ENCODE data around the gene PDHX.
"Not testable (repeated sequence)": the region's sequence is repeated elsewhere in the genome, so short reads cannot be mapped to it uniquely, and the experiment has no call there.

The PDHX gene

DNA sequence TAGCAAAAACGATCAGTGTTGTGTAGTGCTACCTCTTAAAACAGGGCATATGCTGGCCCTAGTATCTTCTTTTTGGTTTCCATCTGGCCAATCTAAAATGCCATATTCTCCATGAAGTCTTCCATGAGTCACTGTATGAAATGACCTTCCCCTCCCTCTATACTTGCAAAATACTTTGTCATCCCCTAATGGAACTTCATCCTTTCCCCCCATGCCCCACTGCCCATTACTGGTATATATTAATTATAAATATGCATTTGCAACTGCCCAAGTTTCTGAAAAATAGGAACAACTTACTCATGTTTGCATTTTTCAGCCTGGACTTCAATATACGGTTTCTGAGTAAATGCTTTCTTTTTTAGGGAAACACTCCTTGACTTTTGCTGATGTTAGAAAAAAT is 4.7 kb upstream of the PDHX start:
- no peak for DNase-seq

DNA sequence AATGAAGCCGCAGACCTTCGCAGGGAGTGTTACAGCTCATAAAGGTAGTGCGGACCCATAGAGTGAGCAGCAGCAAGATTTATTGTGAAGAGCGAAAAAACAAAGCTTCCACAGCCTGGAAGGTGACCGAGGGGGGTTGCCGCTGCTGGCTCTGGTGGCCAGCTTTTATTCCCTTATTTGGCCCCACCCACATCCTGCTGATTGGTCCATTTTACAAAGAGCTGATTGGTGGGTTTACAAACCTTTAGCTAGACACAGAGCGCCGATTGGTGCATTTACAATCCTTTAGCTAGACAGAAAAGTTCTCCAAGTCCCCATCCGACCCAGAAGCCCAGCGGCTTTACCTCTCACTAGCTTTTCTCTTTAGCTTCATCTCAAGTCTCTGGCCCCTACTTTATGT is 2.9 kb upstream of the PDHX start:
- DNase-seq, result not testable (repeated sequence)

DNA sequence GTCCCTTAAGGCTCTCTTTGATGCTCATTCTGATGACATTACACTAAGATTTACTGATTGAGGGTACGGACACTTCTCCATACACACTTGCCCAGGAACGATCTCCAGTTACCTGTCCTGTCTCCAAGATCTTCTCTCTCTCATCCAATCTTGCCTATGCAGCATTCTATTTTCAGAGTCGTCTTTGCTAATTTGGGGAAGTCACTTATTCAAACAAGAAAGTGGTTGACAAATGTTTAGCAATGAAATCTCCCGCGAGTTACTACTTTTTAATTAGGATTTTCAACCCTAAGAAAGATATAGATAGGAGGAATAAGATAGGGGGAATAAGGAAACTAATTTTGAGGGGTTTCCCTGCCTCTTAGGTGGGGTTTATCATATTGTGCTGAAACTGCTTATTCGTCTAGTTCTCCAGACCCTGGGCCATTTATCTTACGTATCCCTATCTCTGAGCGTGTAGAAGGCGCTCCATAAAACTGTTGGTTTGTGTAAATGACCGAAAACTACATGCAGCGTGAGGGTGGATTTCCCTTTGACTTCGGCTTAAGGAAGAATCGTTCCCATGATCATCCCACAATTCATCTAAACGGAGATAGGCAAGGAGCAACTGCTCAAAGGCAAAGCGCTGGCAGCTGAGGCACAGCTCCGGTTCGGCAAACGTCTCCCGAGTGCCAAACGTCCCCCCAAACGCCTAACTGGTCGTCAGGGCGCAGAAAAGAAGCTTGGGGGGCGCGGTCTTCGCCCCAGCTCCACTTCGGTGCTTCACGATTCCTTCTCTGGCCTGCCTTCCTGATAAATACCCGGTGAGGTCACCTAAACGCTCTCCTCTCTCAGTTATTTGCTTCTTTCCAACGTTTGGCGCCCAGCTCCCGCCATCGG is 1.0 kb upstream of the PDHX start:
- no peak for DNase-seq

DNA sequence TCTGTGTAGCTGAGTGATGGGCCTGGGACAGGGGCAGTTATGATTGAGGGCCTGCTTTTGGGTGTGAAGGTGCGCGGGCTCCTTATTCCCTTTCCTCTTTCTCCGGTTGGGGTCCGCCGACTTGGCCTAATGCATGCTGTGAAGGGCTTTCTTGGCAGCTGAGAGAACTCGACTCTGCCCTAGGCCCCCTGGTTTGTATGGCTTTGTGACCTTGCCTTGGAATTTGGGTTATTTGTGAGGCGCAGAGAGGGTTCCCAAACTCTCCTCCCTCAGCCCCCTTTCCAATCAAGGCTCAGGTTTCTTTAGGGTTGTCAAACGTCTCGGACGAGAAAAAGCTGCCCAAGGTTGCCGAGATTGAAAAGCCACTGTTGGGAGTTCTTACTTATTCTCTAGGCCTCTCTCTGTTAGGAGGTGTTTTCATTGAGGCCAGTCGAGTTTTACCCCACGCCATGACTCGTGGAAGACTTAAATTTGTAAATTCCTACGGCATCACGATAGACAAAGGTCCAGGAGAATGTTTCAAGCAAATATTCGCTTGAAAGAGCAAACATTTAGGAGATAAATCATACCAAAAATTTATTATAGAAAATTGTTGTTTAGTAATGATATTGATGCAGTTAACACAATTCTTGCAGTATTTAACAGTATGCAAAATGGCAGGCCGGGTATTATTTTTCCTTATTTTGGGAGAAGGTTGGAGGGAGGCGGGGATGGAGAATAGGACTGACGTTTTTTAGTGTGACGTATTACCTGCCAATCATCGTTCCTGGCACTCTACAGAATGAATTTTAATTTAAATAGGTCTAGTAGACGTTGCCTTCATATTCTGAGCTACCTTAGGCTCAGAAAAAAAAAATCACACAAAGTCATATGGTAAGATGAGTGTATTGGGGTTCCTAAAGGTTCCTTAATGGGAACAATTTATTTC is 689 bp downstream of the PDHX start:
- no peak for DNase-seq

DNA sequence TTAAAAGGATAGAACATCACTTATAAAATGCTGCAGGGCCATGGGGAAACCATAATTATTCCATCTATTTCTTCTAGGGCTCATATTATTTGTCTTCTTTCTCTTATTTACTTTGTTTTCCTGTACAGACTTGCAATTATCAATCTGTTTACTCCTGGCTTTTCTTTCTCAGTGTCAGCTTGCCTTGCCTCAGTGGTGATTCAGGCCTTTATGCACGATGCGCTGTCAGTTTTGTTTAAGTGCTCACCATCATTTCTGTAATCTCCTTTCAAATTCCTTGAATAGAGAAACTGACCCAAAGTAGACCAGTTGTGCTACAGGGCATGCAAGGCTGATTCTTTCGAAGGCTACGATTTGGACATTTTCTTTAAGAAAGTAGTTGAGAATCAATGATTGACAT is 4.7 kb downstream of the PDHX start:
- DNase-seq, result no peak

DNA sequence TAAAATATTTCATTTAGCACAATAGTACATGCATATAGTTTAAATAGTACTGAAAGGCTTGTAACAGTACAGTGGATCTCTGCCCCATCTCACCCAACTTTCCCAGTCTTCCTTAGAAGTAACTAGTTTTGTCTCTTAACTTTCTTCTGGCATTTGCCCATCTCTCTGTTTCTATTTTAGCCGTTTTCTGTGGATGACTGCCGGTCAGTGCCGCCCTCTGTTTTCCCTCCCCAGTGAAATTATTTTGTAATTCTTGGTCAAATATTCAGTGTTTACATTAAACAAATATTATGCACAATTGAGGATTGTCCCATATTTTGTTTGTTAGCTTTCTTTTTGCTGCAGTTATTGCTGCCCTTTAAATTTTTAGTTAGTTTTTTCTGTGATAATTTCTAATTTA is 8.3 kb downstream of the PDHX start:
- DNase-seq, result no peak

DNA sequence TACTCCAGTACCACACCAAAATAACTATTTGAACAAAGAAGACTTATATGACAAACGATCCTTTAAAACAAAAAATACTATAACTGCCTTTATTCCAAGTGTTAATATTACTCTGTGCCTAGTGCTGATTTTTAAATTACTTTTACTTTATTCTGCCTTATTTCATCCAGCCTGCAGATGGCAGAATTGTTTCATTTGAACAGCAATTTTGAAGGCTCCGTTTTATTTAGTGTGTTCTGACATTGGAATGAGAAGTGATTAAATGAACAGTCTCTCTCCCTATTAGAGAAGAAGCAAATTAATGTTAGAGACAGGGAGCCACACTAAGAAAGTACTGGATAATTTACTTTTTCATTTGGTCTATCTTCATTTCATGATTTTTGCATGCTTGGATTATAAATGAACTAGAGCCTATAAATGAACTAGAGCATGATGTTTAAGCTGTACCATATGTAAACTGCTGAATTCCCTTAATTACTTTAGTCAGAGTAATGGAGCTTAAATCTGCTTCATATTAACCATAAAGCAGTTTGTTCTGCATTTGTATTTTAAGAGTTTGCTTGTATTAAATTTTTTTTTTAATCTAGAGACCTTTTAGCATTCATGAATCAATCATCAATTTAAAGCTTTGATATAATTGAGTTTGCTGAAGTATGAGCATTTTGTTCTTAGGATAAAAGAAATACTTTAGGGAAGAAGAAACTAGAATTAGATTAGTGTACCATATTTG is 9.8 kb downstream of the PDHX start:
- peak; percentile 23 for DNase-seq

DNA sequence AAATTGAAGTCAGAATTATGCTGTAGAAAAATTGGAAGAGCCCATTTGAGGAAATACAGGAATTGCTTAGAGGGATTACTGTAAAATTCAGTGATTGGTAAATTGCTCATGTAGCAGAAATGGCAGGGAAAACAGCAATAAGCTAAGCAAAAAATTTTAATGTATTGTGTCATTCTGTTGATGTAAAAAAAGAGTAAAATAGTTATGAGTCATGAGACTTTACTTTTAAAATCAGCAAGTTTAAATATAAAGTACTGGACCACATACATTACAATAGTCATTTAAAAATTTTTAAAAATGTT is 10.4 kb downstream of the PDHX start:
- no peak for DNase-seq

DNA sequence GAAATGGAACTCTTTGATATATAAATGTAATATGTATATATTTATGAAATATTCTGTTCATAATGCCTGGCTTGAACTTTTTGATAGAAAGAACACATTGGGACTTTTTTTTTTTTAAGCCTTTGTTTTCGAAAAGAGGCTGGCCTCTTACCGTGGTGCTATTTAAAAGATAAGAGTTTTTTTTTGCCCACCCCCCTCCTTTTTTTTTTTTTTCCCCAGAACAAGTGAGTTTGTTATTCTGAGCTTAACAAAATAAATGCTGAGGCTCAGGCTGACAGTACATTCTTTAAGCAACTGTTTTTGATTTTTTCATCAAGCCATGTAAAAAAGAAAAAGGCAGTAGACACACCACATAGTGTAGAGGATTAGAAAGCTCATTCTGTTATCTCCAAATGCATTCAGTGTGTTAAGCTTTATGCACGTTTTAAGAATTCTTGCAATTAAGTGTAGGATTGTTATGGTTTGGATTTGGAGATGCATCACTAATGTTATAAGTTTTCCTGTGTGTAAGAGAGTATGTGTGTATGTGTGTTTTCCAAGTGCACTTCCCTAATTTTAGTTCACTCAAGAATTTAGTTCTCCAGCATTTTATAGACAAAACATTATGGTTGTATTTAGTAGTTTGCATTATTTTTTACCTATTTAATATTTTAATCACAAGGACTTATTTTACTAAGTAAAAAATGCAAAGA is 12.0 kb downstream of the PDHX start:
- DNase-seq, result no peak

DNA sequence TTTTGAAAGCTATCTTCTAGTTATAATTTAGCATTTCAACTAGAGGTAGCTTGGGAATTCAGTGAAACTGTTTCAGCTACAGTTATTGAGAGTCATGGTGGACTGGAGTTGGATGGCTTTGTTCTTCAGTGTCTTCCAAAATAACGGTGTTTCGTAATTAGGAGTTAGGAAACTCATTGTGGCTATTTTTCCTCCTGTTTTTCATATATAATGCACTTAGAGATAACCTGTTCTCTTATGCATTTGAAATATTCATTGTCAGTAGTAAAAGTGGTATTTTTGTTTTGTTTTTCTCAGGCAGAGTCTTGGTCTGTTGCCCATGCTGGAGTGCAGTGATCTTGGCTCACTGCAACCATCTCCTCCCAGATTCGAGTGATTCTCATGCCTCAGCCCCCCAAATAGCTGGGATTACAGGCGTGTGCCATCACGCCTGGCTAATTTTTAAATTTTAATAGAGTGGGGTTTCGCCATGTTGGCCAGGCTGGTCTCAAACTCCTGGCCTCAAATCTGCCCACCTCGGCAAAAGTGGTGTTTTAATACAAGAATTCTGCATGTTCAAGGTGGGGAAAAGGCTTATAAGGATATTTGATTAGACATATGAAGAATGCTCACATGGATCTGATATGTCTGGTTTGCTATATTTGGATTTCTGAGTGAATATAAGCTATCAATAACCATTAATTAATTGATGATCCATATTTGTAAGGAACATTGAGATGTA is 12.7 kb downstream of the PDHX start:
- no peak for DNase-seq

DNA sequence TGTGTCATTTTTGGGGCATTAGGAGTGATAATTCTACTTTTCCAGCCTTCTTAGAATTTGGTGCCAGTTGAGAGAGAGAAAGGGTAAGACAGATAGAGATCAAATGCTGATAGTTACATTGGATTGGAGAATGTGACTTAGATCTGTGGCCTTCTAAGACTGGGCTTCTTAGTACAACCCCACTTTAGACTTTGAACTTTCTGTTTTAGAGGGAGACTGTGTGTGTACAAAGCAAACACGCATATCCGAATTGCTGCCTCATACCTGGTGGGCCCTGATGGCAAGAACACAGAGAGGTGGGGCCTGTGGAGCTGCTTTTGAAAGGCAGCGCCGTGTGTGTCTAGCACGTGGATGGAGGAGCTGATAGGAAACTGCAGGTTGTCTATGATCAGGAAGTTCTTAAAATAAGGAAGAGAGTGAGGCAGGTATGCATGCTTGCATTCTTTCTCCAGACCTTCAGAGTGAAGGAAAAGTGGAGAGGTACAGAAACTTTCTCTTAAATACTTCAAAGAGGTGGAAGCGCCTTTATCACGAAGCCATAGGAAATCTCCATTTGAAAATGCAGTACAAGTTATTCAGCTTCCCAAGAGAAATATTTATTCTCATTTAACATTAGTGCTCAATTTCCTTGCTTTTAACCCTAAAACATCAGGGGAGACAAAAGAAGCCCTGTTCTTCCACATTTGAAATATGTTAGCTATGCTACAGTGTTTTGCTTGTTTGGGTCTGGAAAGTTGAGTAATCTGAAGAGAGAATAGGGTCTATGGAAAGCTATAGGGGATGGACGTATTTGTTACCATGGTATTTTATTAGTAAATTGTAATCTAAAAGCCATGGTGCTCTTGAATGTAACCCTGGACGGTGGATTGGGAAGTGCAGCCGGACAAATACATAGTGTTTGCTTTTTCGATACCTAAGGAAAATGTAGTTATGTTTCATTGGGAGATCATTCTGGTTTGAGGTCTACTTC is 13.7 kb downstream of the PDHX start:
- DNase-seq, result no peak

DNA sequence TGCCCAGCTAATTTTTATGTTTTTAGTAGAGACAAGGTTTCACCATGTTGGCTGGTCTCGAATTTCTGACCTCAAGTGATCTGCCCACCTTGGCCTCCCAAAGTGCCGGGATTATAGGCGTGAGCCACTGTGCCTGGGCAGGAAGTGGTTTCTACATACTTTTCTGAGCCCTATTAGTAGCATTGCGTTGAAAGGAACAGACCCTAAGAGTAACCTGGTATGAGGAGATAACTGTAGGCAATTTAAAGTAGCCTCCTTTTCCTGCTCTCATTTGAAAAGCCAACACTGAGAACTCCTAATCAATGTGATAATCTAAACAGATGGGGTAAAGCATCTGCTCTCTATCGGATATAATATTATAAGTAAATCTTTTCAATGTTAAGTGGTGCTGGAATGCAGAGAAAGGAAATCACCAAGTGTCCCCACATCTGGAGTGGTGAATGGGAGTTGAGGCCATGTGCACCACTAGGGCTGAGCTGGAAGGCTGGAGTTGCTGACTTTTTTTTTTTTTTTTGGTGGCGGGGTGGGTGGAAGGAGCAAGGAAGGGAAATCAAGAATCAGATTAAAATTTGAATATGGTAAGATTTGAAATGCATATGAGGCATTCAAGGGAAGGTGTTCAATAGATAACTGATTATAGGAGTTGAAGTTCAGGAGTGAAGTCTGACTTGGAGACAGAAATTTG is 20.7 kb downstream of the PDHX start:
- DNase-seq, result no peak

DNA sequence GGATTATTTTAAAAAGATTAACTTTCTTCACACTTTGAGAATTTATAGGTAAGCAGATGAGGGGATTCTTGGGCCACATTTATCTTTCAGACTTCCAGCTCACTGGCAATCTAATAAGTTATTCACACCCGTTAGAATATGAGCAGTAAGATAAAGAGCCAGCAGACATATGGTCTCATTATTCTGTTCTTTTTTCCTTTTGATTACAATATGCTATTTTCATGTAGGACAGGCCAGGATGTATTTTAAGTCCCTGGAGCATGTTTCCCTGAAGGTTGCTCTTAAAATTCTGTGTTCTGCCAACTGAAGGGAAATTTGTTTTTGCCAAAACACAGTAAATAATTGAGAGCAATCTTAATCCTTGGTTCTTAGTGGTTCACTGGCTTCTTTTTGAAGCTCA is 22.2 kb downstream of the PDHX start:
- DNase-seq, result no peak

DNA sequence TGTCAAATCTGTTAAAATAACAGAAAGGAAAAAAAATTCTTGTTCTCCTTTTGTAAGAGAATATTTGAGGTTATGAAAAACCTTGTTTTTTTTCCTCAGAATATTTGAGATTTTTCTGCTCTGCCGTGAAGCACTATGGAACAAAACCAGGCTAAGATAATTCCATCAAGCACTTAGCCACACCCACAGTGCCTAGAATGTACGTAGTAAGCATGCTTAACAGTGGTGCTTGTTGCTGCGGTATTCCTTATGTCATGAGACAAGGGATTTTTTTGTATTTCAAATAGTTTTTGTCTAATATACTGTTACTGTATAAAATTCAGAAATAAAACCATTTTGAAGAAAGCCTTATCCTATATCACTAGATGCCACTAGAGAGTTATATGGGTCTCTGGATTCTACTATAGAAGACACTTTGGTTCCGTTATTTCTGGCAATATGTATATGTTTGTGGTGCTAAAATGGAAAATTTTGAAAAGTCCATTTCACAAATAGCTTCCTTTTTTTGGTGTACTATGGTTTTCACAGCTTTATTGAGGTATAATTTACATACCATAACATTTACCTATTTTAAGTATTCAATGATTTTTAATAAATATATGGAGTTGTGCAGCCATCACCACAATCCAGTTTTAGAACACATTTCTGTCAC is 23.7 kb downstream of the PDHX start:
- DNase-seq, result no peak

DNA sequence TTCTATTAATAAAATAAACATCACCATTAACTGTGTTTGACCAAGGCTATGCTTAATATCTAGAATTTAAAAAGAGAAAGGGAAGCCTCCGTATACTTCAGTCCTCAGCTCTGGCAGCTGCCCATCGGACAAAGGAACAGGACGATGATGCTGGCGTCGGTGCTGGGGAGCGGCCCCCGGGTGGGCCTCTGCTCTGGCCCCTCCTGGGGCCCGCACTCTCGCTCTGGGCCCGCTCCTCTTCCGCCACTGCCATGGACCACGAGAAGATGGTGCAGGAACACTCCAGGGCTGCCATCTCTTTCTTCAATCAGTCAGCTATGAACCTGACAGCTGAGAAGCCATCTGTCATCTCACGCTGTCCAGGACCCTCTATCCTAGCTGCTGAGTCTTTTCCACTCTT is 25.3 kb downstream of the PDHX start:
- DNase-seq, result no peak

DNA sequence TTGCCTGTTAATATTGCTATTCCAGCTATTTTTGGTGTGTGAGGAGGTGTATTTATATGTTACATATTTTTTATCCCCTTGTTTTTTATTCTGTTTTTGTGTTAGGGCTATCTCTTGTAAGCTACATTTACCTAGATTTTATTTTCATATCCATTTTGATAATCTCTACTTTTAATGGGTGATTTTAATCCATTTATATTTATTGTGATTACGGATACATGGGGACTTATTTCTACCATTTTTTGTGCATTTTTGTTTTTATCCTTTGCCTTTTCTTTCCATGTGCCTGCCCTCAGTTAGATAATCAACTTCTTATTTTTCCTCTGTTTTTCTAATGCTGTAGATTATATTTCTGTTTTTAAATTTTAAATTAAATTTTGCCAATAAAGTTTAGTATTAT is 28.3 kb downstream of the PDHX start:
- no peak for DNase-seq

DNA sequence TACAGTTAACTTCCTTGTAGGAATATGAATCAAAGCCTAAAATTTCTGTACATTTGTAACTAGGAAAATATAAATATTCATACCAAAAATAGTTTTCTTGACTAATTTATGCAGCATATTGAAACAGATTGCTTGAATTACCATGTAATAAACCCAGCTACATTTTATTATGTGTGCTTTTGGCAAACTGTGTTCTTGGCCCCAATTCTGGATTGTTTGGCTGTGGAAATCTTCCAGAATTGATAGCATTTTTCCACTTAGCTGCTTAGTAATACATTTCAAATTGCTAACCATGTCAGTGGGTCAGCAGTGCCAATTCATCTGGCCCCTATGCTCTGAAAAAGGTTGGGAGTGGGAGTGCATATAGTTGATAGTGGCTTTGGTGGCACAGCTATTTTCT is 32.3 kb downstream of the PDHX start:
- DNase-seq, result no peak

DNA sequence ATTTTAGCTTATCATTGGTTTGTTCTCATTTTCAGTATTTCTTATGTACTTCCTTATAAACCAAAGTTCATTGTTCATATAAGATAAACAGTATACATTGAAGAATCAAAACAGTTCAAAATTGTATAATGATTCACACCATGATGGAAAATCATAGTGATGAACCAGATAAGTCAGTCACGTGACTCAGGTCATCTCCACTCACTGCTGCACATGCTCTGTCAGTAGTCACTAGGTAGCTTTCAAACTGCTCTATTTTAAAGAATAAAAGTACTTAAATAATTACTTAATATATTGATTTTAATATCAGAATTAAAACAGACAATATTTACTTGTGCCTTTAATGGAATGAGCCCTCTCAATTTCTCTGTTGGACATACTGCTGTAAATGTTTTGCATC is 37.5 kb downstream of the PDHX start:
- no peak for DNase-seq

DNA sequence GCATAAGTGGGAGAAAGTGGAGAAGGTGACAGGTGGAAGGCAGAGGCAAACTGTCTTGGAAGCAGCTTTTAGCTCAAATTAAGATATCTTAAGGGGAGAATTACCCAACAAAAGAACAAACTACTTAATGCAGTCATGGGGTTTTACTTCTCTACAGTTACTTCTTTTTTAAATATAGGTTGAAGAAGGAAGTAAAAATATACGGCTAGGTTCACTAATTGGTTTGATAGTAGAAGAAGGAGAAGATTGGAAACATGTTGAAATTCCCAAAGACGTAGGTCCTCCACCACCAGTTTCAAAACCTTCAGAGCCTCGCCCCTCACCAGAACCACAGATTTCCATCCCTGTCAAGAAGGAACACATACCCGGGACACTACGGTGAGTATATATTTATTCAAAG is 40.8 kb downstream of the PDHX start:
- DNase-seq, result no peak

DNA sequence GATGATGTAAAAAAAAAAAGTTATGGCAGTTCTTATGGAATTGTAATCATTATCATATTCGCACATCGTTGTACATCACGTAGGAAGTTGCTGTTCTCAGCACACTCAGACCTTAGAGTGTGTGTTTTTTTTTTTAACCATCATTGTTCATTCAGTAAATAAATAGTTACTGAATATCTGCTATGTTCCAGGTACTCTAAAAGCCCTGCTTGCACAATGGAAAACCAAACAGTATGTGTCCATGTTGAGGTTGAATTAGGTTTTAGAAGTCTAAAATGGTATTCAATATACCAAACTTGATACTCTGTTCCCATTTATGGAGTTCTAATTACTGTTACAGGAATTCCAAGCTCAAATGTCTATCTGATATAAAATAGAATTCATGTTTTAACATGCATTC is 41.2 kb downstream of the PDHX start:
- no peak for DNase-seq
